HFF-Myc (cell line): ENCODE data around the gene PCDH8.

Experiments
- DNase-seq: peaks from one replicate; pipeline ENCODE4 v3.0.0-alpha.2; 2011; ENCODE audit warnings: low read depth; ENCODE audit errors: extremely low read depth
- H3K4me3 ChIP-seq: replicated peaks from 2 replicates; pipeline ENCODE4 v1.5.1; 2011; ENCODE audit warnings: low read depth, mild to moderate bottlenecking, control low read depth, low read length
- CTCF ChIP-seq: IDR thresholded peaks from 2 replicates; pipeline ENCODE4 v1.5.1; 2012; ENCODE audit warnings: mild to moderate bottlenecking, low read depth, low read length, control low read depth; ENCODE audit errors: missing control alignments

PCDH8 gene

GRCh38 chr13:52794589-52794988 is 53.9 kb downstream of the PCDH8 start:
- no peak for DNase-seq
- no peak for TF ChIP-seq CTCF
- H3K4me3 ChIP-seq = no peak overlapping the region

- TF ChIP-seq CTCF = no peak
- DNase-seq = no peak
- no peak overlapping the region for H3K4me3 ChIP-seq
Observed at GRCh38 chr13:52793515-52794061, 54.9 kb downstream of the PCDH8 start.
